GM19238 (cell line): ENCODE results near the gene OSM.
A peak's percentile ranks its signal among the peaks of the same experiment; 100 is the strongest.

Experiments used
- DNase-seq: peaks from one replicate; pipeline ENCODE4 v3.0.0; 2011; ENCODE audit warnings: low spot score; ENCODE audit not compliant: insufficient read length

OSM gene

DNA sequence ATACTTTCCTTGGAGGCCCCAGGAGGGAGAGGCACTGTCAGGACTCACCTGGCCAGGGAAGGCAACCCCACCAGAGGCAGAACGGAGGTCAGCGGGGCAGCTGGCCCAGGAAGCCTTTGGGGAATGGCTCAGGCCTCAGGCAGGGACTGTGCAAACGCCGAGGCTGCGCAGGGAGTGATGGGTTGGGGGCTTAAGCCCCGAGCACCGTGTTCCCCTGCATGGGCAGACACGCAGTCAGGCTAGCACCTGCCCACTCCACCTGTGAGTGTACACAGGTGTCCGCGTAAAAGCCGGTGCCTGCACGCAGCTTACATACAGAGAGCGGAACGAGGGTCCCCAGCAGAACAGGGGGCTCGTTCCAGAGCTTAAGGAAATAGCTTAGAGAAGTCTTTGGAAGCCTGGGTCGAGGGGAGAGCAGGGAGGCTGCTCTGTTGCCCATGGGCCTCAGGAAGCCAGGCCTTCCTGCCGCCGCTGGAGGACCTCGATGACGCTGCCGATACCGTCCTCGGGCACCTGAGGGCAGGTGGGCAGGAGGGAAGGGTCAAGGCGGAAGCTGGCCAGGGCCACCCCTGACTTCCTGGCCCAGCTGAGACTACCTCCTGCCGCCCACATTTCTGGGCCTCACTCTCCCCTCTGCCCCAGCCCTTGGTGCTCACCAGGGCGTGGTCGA, 18.7 kb upstream of the OSM start:
- DNase-seq, result no peak

DNA sequence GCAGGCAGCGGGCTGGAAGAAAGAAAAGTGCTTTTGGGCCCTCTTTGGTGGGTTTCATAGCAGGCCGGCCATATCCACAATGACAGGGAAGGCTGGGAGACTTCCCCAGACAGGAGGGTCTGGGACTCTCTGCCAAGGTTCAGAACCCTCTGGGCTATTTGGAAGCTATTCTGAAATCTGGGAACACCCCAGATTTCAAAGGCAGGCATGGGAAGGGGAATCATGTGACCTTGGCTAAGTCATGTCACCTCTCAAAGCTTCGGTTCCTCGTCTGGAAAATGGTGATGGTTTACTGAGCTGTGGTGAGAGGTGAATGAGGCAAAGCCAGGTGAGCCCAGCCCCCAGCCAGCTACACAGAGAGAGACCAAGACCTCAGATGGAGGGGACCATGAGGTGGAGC, 18.0 kb upstream of the OSM start:
- DNase-seq, result no peak

DNA sequence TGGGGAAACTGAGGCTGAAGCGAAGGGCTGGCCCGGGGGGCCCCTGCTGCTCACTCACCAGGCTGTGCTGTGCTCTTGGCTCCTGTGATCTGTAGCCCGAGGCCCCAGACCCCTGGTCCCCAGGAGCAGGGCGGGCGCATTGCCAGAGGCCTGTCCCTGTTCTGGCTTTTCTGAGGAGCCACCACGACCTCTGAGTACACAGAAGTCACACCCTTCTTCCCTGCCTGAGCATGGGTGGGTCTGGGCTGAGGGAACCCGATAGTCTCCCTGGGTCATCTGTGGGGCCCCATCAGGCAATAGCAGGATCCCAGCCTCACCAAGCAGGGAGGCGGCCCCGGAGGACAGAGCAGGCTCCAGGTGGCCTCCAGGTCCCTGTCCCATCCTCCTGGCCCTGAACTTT, 17.5 kb upstream of the OSM start:
- no peak for DNase-seq

DNA sequence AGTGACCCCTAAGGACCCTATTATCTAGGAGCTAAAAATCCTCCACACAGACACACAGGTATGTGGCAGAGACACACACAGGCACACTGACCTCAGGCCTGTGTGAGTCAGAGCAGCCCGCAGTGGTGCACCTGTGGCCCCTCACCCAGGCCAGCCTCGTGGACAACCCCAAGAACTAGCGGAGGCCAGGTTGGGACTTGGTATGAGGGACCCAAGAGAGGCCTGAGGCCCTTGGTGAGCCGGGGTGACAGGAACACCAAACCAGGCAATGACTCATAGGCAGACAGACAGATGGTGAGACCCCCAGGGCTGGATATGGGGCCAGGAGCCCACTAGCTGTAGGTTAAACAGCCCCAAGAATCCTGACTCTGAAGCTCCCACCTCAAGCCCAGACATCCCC, 16.7 kb upstream of the OSM start:
- DNase-seq, result no peak

DNA sequence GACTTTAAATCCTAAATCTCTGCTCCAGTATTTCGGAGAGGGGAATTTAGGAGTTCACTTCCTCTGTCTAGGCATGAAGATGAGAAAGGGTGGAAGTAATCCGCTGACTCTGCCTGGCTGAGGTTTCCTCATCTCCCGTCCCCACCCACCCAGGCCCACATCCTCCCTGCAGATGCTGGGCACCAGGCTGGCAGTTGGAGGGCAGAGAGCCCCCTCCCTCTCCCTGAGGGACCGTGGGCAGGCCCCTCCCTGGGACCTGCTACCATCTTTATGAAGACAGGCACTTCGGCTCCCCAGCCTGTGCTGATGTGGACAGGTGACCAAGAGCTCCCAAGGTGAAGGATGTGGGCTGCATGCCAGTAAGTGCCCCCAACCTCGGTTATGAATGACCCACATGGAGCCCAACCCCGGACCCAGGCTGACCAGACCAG, 16.0 kb upstream of the OSM start:
- no peak for DNase-seq

DNA sequence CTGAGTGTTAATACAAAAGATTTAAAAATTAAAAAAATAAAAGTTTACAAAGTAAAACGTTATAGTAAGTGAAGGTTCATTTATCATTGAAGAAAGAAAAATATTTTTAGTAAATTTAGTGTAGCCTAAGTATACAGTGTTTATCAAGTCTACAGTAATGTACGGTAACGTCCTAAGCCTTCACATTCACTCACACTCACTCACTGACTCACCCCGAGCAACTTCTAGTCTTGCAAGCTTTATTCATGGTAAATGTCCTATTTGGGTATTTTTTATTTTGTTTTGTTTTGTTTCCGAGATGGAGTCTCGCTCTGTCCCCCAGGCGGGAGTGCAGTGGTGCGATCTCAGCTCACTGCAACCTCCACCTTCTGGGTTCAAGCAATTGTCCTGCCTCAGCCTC, 13.9 kb upstream of the OSM start:
- no peak for DNase-seq

DNA sequence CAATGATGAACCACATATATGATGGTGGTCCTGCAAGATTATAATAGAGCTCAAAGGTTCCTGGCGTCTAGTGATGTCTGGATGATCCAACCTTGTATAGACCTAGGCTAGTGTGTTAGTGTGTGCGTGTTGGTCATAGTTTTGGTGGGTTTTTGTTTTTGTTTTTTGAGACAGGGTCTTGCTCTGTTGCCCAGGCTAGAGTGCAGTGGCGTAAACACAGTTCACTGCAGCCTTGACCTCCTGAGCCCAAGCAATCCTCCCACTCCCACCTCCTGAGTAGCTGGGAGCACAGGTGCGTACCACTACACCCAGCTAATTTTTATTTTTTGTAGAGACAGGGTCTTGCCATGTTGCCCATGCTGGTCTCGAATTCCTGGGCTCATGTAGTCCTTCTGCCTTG, 13.3 kb upstream of the OSM start:
- no peak for DNase-seq

DNA sequence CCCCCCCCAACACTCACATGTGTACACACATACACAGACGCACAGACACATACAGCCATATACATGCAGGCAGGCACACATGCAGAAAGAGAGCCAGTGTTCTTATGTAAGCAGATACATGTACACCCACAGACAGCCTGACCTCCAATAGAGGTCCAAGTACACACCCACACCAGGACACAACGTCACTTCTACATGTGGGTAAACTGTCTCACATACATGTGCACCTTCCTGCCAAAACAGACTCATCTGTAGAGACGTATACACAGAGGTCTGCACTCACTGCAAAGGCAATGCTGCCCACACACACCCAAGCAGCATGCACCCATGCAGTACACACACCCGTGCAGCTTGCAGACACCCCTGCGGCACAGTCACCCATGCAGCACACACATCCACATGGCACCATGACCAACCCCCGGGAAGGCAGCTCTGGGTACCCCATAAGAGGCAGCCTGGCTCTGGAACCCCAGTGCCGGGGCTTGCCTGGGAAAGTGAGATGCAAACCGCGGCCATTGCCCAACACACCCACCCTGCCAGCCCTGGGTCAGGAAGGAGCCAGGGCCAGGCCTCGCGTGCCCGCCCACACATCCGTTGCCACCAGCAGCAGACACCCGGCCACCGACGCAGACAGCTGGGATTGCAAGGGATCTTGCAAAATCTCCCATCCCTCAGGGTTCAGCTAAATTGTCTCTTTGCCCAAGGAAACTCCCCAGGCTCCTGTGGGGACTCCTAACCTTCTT, 12.6 kb upstream of the OSM start:
- no peak for DNase-seq

DNA sequence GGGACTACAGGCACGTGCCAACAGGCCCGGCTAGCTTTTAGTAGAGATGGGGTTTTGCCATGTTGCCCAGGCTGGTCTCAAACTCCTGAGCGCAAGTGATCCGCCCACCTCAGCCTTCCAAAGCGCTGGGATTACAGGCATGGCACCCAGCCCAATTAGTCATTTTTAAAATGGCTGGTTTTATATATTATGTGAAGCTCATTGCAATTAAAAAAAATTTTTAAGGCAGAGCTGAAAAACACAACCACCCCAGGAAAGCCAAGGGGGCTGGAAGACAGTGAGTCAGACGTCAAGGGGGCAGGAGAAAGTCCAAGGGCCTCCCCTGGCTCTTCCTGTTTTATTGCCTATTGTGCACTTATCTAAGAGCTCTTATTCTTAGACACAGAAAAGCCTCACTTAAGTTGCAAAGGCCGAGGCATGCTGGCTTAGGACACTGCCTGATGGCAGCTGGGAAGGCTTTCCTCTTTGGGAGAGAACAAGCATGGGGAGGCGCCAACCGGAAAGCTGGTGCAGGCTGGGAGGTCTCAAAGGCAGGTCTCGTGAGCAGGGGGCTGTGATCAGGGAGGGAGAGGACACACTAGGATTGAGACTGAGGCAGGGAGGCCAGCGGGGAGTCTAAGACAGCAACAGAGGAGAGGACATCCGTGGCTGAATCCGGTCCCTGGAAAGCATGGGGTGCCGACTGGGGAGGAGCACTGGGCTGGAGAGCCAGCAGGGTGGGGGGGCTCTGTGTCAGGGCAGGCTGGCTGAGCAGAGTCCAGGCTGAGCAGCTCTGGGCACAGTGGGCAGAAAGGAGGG, 11.1 kb upstream of the OSM start:
- DNase-seq, result no peak

DNA sequence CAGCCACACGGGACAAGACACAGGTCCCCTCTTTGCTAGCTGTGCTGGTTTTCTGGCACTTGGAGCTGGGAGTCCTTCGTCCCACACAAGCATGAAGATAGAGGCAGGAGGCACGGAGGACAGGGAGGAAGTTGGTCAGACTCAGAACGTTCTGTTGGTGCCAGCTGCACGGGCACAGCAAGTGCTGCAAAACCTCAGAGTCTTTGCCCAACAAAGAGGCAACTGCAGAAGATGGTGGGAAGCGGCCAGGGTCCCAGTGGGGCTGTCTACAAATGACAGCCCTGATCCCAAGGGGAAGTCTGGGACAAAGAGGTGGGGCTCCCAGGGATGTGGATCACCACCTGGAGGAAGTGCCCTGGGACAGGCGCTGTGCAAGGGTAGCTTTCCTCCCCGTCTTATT, 9.4 kb upstream of the OSM start:
- no peak for DNase-seq

- no peak for DNase-seq
Observed at GRCh38 chr22:30275625-30276024, 9.0 kb upstream of the OSM start.

DNA sequence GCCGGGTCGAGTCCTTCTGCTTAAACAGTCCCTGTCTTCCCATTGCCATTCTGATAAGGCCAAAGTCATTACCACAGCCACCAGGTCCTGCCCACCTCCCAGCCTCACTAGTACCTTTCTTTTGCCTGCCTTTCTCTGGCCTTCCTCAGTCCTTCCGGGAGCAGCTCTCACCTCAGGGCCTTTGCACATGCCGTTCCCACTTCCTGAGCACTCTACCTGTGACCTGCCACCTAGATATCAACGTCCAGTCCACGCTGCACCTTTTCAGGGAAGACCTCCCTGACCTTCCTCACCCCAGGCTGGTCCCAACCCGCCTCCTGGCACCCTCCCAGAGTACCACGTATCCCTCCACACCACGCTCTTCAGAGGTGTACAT, 7.8 kb upstream of the OSM start:
- DNase-seq, result no peak

DNA sequence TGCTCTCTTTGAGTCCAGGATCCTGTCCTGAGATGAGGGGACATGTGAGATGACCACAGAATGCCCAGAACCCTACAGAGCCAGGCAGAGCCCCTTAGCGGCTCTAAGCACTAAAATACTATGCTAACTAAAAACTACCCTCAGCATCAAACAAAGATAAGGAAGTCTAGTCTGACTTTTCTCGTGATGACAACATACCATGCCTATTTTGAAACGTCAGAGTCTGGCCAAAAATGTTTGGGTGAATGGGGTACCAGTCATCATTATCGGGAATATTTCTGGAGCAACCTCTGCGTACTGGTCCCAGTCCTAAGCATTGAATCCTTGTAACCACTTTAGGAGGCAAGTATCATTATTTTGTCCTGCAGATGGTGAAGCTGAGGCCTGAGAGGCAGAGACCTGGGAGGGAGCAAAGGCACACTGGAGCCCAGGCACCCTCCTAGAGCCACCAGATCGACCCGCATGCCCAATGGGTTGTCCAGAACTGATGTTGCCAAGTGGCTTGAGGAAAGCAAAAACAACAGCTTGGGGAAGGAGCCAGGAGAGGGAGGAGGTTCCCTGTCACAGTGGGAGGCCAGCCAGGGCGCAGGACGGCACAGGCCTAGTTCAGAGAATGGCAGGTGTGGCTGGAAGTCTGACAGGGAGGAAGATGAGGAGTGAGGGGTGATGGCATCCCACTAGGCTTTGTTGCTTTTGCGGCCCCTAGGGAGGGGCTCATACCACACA, 7.2 kb upstream of the OSM start:
- DNase-seq, result no peak

DNA sequence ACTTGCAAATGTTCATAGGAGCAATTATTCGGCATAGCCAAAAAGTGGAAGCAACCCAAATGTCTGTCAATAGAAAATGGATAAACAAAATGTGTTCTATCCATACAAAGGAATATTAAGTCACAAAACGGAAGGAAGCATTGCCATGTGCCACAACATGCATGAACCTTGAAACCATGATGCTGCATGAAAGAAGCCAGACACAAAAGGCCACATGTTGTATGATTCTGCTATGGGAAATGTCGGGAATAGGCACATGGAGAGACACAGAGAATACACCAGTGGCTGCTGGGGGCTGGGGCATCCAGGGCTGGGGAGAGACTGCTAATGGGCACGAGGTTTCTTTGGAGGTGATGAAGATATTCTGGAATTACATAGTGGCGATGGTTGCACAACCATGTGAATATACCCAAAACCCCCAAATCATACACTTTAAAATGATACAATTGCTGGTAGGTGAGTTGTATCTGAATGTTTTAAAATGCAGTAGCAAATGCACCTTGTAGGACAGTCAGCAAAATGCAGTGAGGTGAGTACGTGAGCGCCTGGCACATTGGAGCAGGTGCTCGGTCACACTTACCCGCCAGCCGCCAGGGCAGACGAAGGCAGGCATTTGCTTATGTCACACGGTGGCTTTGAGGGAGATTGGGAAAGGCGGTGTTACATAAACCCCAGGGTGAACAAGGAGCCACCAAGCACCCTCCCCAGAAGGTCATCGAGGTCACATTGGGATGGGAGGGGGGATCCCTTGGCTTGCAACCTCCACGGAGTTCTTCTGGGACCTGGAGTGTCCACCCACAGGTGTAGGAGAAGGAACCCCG, 6.3 kb upstream of the OSM start:
- no peak for DNase-seq

DNA sequence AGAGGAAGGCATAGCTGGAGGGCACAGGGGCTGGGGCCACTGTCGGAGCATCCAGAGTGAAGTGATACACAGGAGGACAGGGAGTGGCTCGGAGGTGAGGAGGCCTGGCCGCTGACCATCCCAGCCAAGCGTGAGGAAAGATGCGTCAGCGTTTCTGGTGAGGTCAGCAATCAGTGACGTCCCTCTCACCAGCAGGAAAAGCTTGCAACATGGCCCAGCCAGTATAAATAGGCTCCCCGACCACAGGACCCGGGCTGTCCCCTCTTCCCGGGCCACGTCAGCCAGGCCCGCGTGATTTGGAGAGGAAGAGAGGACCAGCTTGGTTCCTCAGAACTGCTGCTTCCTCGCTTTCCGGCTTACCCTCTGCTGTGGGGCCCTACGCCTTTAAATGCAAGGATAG, 4.2 kb upstream of the OSM start:
- no peak for DNase-seq

DNA sequence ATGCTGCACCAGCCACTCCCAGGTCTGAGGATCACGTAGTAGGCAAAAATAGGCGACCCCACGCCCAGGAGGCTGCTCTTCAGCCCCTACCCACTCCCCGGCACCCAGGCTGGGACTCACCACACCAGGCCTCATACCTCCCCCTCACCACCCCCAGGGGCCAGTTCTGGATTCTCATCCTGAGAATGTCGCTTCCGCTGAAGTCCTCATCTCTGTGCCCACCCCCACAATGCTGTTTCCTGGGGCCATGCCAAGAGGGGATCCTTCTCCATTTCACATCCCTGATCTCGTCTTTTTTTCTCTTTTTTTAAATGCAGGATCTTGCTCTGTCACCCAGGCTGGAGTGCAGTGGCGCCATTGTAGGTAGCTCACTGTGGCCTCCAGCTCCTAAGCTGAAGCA, 1.7 kb upstream of the OSM start:
- DNase-seq, result no peak

GRCh38 chr22:30267382-30268302, 991 bp upstream of the OSM start:
- DNase-seq, result no peak

- peak; percentile 81 for DNase-seq
Observed at GRCh38 chr22:30265823-30266444, 717 bp downstream of the OSM start.

DNA sequence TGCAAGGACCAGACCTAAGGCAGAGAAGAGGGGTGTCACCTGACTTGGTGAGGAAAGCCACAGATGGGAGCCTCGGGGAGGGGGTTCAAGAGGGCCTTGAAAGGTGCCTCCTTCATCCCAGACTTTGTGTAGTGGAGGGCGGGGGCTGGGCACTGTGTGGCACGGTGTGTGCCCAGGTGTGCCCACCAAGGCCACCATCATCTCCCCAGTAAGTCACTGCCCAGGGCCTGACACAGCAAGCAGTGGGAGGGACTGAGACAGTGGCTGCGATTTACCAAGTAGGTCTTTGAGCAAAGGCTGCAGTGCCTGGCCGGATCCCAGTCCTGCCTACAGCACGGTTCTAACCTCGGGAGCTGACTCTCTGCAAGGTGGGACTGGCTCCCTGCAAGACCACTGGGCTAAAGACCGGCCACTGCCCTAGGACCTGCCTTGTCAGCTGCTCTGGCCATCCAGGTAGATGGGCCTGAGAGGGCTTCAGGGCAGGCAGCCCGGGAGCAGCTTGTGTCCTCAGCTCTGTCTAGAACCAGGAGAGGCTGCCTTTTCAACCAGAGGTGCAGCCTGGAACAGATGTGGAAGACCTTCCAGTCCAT, 1.4 kb downstream of the OSM start:
- no peak for DNase-seq
